IMR-90 (cell line): ENCODE results near the gene CHN2. TPM values are rescaled to one million over a fixed set of nuclear protein-coding genes. Genes with fewer than 3 reads are reported as not detected.

ENCODE experiments used
- ATAC-seq: fragments of 200-7000 bp; cut with Tn5 transposase; 2 replicates; pipeline ENCODE4 v1.9.1; 2020; ENCODE audit warnings: low read depth, mild to moderate bottlenecking, moderate library complexity
- BruUV-seq: library from RNA; stranded (reverse); fragments of 400-500 nt; replicated peaks from 2 replicates; lab custom pipeline; 2021; lab: Mats Ljungman, UMichigan
- CTCF ChIA-PET: fragments of 300-600 bp; formaldehyde crosslinking; extraction: SDS; loops from one replicate; lab custom pipeline; 2021; ENCODE audit warnings: antibody characterized with exemption; lab: Yijun Ruan, JAX
- POLR2A ChIA-PET: fragments of 300-600 bp; sonication (Branson Sonifier 250); formaldehyde crosslinking; loops from one replicate; lab custom pipeline; 2022; ENCODE audit warnings: antibody characterized with exemption; ENCODE audit not compliant: unreplicated experiment; lab: Charles Lee
- DNase-seq: peaks from one replicate; pipeline ENCODE4 v3.0.0; 2013
- H2AFZ ChIP-seq: replicated peaks from 2 replicates; pipeline ENCODE3; 2013; ENCODE audit warnings: low read length, mild to moderate bottlenecking; ENCODE audit not compliant: poor library complexity
- H2AK5ac ChIP-seq: 2 replicates; pipeline ENCODE4 v1.6.1; 2013; ENCODE audit warnings: low read depth, low read length, inconsistent platforms
- H2AK9ac ChIP-seq: replicated peaks from 2 replicates; pipeline ENCODE3; 2013; ENCODE audit warnings: mild to moderate bottlenecking, low read depth, low read length, moderate library complexity; ENCODE audit not compliant: poor library complexity
- H2BK120ac ChIP-seq: 2 replicates; pipeline ENCODE4 v1.6.1; 2013; ENCODE audit warnings: low read depth, low read length, inconsistent platforms
- H2BK15ac ChIP-seq: 3 replicates; pipeline ENCODE4 v1.6.1; 2013; ENCODE audit warnings: low read depth, low read length, inconsistent platforms
- H2BK20ac ChIP-seq: 2 replicates; pipeline ENCODE4 v1.6.1; 2013; ENCODE audit warnings: low read depth, mild to moderate bottlenecking, inconsistent platforms, low read length, moderate library complexity
- H2BK5ac ChIP-seq: 2 replicates; pipeline ENCODE4 v1.6.1; 2013; ENCODE audit warnings: mild to moderate bottlenecking, low read depth, low read length, inconsistent platforms; ENCODE audit not compliant: poor library complexity, severe bottlenecking
- H3K14ac ChIP-seq: replicated peaks from 2 replicates; pipeline ENCODE4 v1.6.1; 2013; ENCODE audit warnings: low read depth, low read length, inconsistent platforms
- H3K18ac ChIP-seq: 2 replicates; pipeline ENCODE4 v1.6.1; 2013; ENCODE audit warnings: low read depth, low read length, control low read depth
- H3K23ac ChIP-seq: 2 replicates; pipeline ENCODE4 v1.6.1; 2013; ENCODE audit warnings: low read depth, low read length, inconsistent platforms
- H3K27ac ChIP-seq: 2 replicates; pipeline ENCODE4 v1.5.1; 2013; ENCODE audit warnings: mild to moderate bottlenecking, control low read depth, low read length; ENCODE audit not compliant: insufficient read depth
- H3K27me3 ChIP-seq: 2 replicates; pipeline ENCODE4 v1.6.1; 2013; ENCODE audit warnings: low read length; ENCODE audit not compliant: control insufficient read depth, insufficient read depth
- H3K36me3 ChIP-seq: 2 replicates; pipeline ENCODE4 v1.6.1; 2013; ENCODE audit warnings: low read length, mixed read lengths; ENCODE audit not compliant: control insufficient read depth, insufficient read depth
- H3K4ac ChIP-seq: 2 replicates; pipeline ENCODE4 v1.6.1; 2013; ENCODE audit warnings: low read depth, low read length, inconsistent platforms
- H3K4me1 ChIP-seq: 2 replicates; pipeline ENCODE4 v1.6.1; 2013; ENCODE audit warnings: low read length, mixed read lengths; ENCODE audit not compliant: control insufficient read depth, insufficient read depth
- H3K4me2 ChIP-seq: 2 replicates; pipeline ENCODE4 v1.6.1; 2013; ENCODE audit warnings: low read depth, mild to moderate bottlenecking, control low read depth, low read length, moderate library complexity
- H3K4me3 ChIP-seq: 2 replicates; pipeline ENCODE4 v1.5.1; 2013; ENCODE audit warnings: low read depth, mild to moderate bottlenecking, control low read depth, low read length, moderate library complexity; ENCODE audit not compliant: insufficient read depth
- H3K56ac ChIP-seq: 2 replicates; pipeline ENCODE4 v1.6.1; 2013; ENCODE audit warnings: low read length, inconsistent platforms; ENCODE audit not compliant: insufficient read depth; ENCODE audit errors: extremely low read depth
- H3K79me1 ChIP-seq, 2 experiments: 2 replicates each; pipeline ENCODE4 v1.6.1; 2013; ENCODE audit warnings: low read length in 2 of 2, inconsistent platforms in 1 of 2, low read depth in 1 of 2
- H3K9ac ChIP-seq: 2 replicates; pipeline ENCODE4 v1.6.1; 2013; ENCODE audit warnings: low read depth, low read length, control low read depth
- H3K9me1 ChIP-seq: 2 replicates; pipeline ENCODE4 v1.6.1; 2013; ENCODE audit warnings: low read length, inconsistent platforms; ENCODE audit not compliant: insufficient read depth
- H3K9me3 ChIP-seq: 2 replicates; pipeline ENCODE4 v1.6.1; 2013; ENCODE audit warnings: low read length; ENCODE audit not compliant: control insufficient read depth, insufficient read depth
- H4K20me1 ChIP-seq: 2 replicates; pipeline ENCODE4 v1.6.1; 2013; ENCODE audit warnings: low read length, inconsistent platforms; ENCODE audit not compliant: insufficient read depth
- H4K5ac ChIP-seq: 2 replicates; pipeline ENCODE4 v1.6.1; 2013; ENCODE audit warnings: mild to moderate bottlenecking, low read depth, low read length, control low read depth
- H4K8ac ChIP-seq, 2 experiments: 2 replicates each; pipeline ENCODE4 v1.6.1; 2013; ENCODE audit warnings: low read depth in 2 of 2, low read length in 2 of 2, control low read depth in 1 of 2, inconsistent platforms in 1 of 2
- H4K91ac ChIP-seq: 2 replicates; pipeline ENCODE4 v1.6.1; 2013; ENCODE audit warnings: low read depth, low read length, inconsistent platforms; ENCODE audit not compliant: insufficient read depth
- BHLHE40 ChIP-seq: fragments of 150-350 bp; IDR thresholded peaks from 2 replicates; pipeline ENCODE4 v1.6.1; 2016; ENCODE audit warnings: mild to moderate bottlenecking, low read depth, low read length
- MXI1 ChIP-seq: IDR thresholded peaks from 2 replicates; pipeline ENCODE4 v1.6.1; 2012; ENCODE audit warnings: low read depth, mild to moderate bottlenecking, low read length, moderate library complexity, borderline replicate concordance
- NFE2L2 ChIP-seq: fragments of 150-350 bp; IDR thresholded peaks from 2 replicates; pipeline ENCODE4 v1.6.1; 2016; ENCODE audit warnings: low read depth, mild to moderate bottlenecking, low read length
- POLR2A ChIP-seq: IDR thresholded peaks from 2 replicates; pipeline ENCODE4 v1.6.1; 2012; ENCODE audit warnings: mild to moderate bottlenecking, low read depth, low read length
- RFX5 ChIP-seq: IDR thresholded peaks from 2 replicates; pipeline ENCODE4 v1.8.0; 2012; ENCODE audit warnings: low read depth, mild to moderate bottlenecking, low read length, moderate library complexity
- SMC3 ChIP-seq: fragments of 150-350 bp; IDR thresholded peaks from 2 replicates; pipeline ENCODE4 v1.6.1; 2016; ENCODE audit warnings: low read depth, mild to moderate bottlenecking, antibody characterized with exemption, low read length, moderate library complexity
- WGBS, 2 experiments: methylation state at CpG; one replicate each; pipeline versions ENCODE4 v1.1.5 to v1.1.7; 2013; ENCODE audit warnings: missing lambda C conversion rate in 2 of 2; ENCODE audit not compliant: insufficient read length in 1 of 2; ENCODE audit errors: extremely low coverage in 2 of 2; 5-methylcytosine and 5-hydroxymethylcytosine counted together
- dilution Hi-C: fragments of 300-500 bp; cut with HindIII; formaldehyde crosslinking; loops from one replicate; pipeline ENCODE4 v1.14.3; 2018; ENCODE audit warnings: low sequenced_read_pairs; ENCODE audit not compliant: unreplicated experiment
- in situ Hi-C: fragments of 300-500 bp; cut with MboI; formaldehyde crosslinking; loops from 3 replicates; pipeline ENCODE4 v1.14.3; 2019; ENCODE audit warnings: low sequenced_read_pairs, inconsistent platforms, mixed read lengths
- intact Hi-C: fragments of 100-400 bp; cut with micrococcal nuclease; formaldehyde crosslinking; loops from 2 replicates; pipeline ENCODE4 v1.10.0; 2022
- polyA plus RNA-seq, 3 experiments: library from polyadenylated mRNA; depleted of rRNA; stranded (reverse); fragments of >200 nt; gene quantifications; 2 replicates each; pipeline ENCODE4 v1.2.3, GENCODE V29; 2012; ENCODE audit warnings: low replicate concordance in 1 of 3
- total RNA-seq: library from RNA; depleted of rRNA; stranded (reverse); fragments of >200 nt; gene quantifications from 2 replicates; pipeline ENCODE4 v1.2.3, GENCODE V29; 2012
- TF ChIP-seq, protein P1 (sequence below): fragments of 150-350 bp; IDR thresholded peaks from 2 replicates; pipeline ENCODE4 v1.6.1; 2016; ENCODE audit warnings: low read depth, mild to moderate bottlenecking, low read length, moderate library complexity, borderline replicate concordance
- TF ChIP-seq, protein P2 (sequence below): conservative IDR thresholded peaks from 2 replicates; pipeline ENCODE4 v1.5.1; 2012; ENCODE audit warnings: mild to moderate bottlenecking, low read depth, low read length, improper control_type of control experiment

CHN2 gene
- total and polyA plus RNA-seq, 2 of the 4 experiments (the other 2 are of a cell fraction) = not detected

GRCh38 chr7:29432721-29433120 is 238.1 kb downstream of the CHN2 start:
- Histone ChIP-seq H3K4me2 (no peak overlapping the region), H3K9me3 (no peaks in the 10 kb centered on the region), H3K4ac (no peak overlapping the region), H3K27me3 (no peaks in the 10 kb centered on the region), H2BK5ac (no peak overlapping the region), H4K91ac (no peak overlapping the region), H3K56ac (no peak overlapping the region), H2BK15ac (no peak overlapping the region), H2AFZ (no peak overlapping the region), H4K20me1 (no peaks in the 10 kb centered on the region), H2BK120ac (no peak overlapping the region), H3K4me3 (no peak overlapping the region), H2AK5ac (no peak overlapping the region), H3K23ac (no peak overlapping the region), H4K5ac (no peak overlapping the region), H3K9ac (no peak overlapping the region), H3K27ac (no peak overlapping the region), H3K18ac (no peak overlapping the region), H3K36me3 (no peaks in the 10 kb centered on the region), H3K9me1 (no peaks in the 10 kb centered on the region), H2BK20ac (no peak overlapping the region), H2AK9ac (no peak overlapping the region), H4K8ac (no peak overlapping the region), H3K4me1 (no peaks in the 10 kb centered on the region), H3K14ac (no peak overlapping the region), H3K79me1 (no peaks in the 10 kb centered on the region)
- dilution Hi-C loops = no loop called here
- WGBS, 2 experiments = 20% methylated on average over 1 of the region's 7 CpGs; no CpG with 5 or more reads in 1 of the 2 experiments
- DNase-seq (no peak), ATAC-seq (no peak)
- BruUV-seq = no TSS peak
- in situ Hi-C loops = no loop called here
- POLR2A ChIA-PET = no interaction called here
- TF ChIP-seq POLR2A (no peak), BHLHE40 (no peak), RFX5 (no peak), NFE2L2 (no peak), SMC3 (no peak), MXI1 (no peak)
- TF ChIP-seq, protein P1, sequence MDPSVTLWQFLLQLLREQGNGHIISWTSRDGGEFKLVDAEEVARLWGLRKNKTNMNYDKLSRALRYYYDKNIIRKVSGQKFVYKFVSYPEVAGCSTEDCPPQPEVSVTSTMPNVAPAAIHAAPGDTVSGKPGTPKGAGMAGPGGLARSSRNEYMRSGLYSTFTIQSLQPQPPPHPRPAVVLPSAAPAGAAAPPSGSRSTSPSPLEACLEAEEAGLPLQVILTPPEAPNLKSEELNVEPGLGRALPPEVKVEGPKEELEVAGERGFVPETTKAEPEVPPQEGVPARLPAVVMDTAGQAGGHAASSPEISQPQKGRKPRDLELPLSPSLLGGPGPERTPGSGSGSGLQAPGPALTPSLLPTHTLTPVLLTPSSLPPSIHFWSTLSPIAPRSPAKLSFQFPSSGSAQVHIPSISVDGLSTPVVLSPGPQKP = no peak
- TF ChIP-seq, protein P2, sequence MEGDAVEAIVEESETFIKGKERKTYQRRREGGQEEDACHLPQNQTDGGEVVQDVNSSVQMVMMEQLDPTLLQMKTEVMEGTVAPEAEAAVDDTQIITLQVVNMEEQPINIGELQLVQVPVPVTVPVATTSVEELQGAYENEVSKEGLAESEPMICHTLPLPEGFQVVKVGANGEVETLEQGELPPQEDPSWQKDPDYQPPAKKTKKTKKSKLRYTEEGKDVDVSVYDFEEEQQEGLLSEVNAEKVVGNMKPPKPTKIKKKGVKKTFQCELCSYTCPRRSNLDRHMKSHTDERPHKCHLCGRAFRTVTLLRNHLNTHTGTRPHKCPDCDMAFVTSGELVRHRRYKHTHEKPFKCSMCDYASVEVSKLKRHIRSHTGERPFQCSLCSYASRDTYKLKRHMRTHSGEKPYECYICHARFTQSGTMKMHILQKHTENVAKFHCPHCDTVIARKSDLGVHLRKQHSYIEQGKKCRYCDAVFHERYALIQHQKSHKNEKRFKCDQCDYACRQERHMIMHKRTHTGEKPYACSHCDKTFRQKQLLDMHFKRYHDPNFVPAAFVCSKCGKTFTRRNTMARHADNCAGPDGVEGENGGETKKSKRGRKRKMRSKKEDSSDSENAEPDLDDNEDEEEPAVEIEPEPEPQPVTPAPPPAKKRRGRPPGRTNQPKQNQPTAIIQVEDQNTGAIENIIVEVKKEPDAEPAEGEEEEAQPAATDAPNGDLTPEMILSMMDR = no peak
- intact Hi-C loops = no loop called here
- CTCF ChIA-PET = interaction anchor here (0.6 kb wide), 1 partner anchor 1975 kb away, joined by 3 read pairs; no protein-coding TSS in a partner anchor
